PFSK-1 (cell line): ENCODE data around the gene NTSR2.

Experiments
- POLR2AphosphoS5 ChIP-seq: IDR thresholded peaks from 2 replicates; pipeline ENCODE4 v1.6.1; 2012; ENCODE audit warnings: low read depth, mild to moderate bottlenecking, control low read depth, low read length, moderate library complexity
- SIN3A ChIP-seq: IDR thresholded peaks from 2 replicates; pipeline ENCODE4 v1.6.1; 2012; ENCODE audit warnings: mild to moderate bottlenecking, low read length, moderate library complexity, borderline replicate concordance; ENCODE audit not compliant: insufficient read depth
- TAF1 ChIP-seq: IDR thresholded peaks from 2 replicates; pipeline ENCODE4 v1.6.1; 2012; ENCODE audit warnings: low read length, control low read depth, borderline replicate concordance; ENCODE audit not compliant: insufficient read depth
- TF ChIP-seq, protein P1 (sequence below), 2 experiments: IDR thresholded peaks; 2 replicates each; pipeline versions ENCODE4 v1.6.1 to v1.8.0; 2011 to 2012; ENCODE audit warnings: low read depth in 2 of 2, low read length in 2 of 2, control low read depth in 1 of 2, inconsistent platforms in 1 of 2, mild to moderate bottlenecking in 1 of 2, moderate library complexity in 1 of 2; ENCODE audit not compliant: insufficient read depth in 1 of 2

DNA sequence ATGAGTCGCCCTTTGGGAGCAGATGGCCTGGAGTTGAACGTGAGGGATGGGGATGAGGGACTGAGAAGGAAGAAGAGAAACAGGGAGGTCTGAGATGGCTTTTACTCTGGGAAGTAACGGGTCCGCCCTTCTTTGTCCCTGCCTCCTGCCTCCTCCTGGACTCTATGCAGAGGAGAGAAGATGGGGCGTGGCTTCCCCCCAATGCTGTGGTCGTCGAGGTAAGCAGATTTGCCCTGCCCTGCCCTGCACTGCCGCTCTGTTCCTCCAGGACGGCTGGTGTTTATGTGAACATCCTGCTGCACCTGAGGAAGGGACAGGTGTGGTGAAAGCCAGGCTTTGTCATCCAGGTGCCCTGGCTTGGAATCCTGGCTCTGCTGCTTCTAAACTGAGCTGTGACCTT, 13.5 kb upstream of the NTSR2 start:
- no peak for TF ChIP-seq SIN3A
- no peak for TF ChIP-seq POLR2AphosphoS5
- no peak for TF ChIP-seq TAF1
- TF ChIP-seq, protein P1, sequence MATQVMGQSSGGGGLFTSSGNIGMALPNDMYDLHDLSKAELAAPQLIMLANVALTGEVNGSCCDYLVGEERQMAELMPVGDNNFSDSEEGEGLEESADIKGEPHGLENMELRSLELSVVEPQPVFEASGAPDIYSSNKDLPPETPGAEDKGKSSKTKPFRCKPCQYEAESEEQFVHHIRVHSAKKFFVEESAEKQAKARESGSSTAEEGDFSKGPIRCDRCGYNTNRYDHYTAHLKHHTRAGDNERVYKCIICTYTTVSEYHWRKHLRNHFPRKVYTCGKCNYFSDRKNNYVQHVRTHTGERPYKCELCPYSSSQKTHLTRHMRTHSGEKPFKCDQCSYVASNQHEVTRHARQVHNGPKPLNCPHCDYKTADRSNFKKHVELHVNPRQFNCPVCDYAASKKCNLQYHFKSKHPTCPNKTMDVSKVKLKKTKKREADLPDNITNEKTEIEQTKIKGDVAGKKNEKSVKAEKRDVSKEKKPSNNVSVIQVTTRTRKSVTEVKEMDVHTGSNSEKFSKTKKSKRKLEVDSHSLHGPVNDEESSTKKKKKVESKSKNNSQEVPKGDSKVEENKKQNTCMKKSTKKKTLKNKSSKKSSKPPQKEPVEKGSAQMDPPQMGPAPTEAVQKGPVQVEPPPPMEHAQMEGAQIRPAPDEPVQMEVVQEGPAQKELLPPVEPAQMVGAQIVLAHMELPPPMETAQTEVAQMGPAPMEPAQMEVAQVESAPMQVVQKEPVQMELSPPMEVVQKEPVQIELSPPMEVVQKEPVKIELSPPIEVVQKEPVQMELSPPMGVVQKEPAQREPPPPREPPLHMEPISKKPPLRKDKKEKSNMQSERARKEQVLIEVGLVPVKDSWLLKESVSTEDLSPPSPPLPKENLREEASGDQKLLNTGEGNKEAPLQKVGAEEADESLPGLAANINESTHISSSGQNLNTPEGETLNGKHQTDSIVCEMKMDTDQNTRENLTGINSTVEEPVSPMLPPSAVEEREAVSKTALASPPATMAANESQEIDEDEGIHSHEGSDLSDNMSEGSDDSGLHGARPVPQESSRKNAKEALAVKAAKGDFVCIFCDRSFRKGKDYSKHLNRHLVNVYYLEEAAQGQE (IDR thresholded peaks at IDR 0.05; ENCODE audit: insufficient read depth in 1 of 2, low read depth in 2 of 2, low read length in 2 of 2), result no peak
